Heart left ventricle (tissue), 13 donors: ENCODE measurements around the gene GREM1.

Experiments used
- POLR2A ChIP-seq, 2 donors: fragments of 450-650 bp; IDR thresholded peaks; one replicate each; pipeline ENCODE4 v1.6.1; 2017; ENCODE audit warnings: antibody characterized with exemption in 2 of 2, mild to moderate bottlenecking in 2 of 2, moderate library complexity in 2 of 2
- TF ChIP-seq, protein P1 (sequence below), 12 donors: fragments of 200-600 bp; sonication (generic) in 4 of 12; IDR thresholded peaks; one replicate each; pipeline versions ENCODE4 v1.5.0 to v1.8.0; 2018 to 2022; ENCODE audit warnings: antibody characterized with exemption in 12 of 12, mild to moderate bottlenecking in 5 of 12
- donor health status: ischemic (EF 13 %, LVEDD 7.1; RV severe dilation, severe dysfunction).
- donor health status: DM: no; HTN: yes; CAD: no.
- donor health status: DM: no; HTN: no; CAD: no.
- donor health status: ischemic (EF 25% LVEDD 6.9; RV normal size, moderate dysfunction).
- donor health status: ischemic (EF 25% LVEDD 5.7; RV mildly dilated, moderate dysfunction).
- donor health status: ischemic (EF 35%, LVEDD 5.7; RV mildly dilated, moderate dysfunction).
- donor health status: nonischemic (EF 11% LVEDD 7.7; RV severe dilation, severe dysfunction).
- donor health status: DM: yes; HTN: yes; CAD: no.
- donor health status: PGD.
- donor health status: ischemic (EF 29% LVEDD 5.4; RV normal size, mild dysfunction).
- donor health status: nonischemic (EF 23%, LVEDD 6.1; RV moderate dilation, normal function).

DNA sequence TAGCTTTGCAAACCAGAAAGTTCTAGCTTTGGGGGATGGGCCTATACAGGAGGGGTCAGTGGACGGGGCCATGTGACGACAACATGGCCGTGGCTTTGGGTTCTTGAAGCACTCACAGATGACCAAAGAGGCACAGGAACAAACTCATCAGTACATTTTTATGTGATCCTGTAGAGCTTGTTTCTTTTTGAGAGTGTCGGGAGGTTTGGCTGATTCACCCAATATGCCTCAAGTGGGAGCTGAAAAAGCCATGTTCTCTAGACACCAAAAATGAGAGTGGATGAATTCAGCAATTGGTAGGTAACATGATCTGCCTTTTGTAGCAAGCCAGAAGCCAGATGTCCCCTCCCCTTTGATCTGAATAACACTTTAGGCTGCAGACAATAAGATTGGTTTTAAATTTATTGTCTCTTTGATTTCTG is 30.1 kb downstream of the GREM1 start:
- TF ChIP-seq, protein P1, sequence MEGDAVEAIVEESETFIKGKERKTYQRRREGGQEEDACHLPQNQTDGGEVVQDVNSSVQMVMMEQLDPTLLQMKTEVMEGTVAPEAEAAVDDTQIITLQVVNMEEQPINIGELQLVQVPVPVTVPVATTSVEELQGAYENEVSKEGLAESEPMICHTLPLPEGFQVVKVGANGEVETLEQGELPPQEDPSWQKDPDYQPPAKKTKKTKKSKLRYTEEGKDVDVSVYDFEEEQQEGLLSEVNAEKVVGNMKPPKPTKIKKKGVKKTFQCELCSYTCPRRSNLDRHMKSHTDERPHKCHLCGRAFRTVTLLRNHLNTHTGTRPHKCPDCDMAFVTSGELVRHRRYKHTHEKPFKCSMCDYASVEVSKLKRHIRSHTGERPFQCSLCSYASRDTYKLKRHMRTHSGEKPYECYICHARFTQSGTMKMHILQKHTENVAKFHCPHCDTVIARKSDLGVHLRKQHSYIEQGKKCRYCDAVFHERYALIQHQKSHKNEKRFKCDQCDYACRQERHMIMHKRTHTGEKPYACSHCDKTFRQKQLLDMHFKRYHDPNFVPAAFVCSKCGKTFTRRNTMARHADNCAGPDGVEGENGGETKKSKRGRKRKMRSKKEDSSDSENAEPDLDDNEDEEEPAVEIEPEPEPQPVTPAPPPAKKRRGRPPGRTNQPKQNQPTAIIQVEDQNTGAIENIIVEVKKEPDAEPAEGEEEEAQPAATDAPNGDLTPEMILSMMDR (IDR thresholded peaks at IDR 0.05), result no peak
- TF ChIP-seq POLR2A (IDR thresholded peaks at IDR 0.05), result no peak
